ENCODE results near the gene CACNA1C.
A peak's percentile ranks its signal among the peaks of the same experiment; 100 is the strongest.

DNA sequence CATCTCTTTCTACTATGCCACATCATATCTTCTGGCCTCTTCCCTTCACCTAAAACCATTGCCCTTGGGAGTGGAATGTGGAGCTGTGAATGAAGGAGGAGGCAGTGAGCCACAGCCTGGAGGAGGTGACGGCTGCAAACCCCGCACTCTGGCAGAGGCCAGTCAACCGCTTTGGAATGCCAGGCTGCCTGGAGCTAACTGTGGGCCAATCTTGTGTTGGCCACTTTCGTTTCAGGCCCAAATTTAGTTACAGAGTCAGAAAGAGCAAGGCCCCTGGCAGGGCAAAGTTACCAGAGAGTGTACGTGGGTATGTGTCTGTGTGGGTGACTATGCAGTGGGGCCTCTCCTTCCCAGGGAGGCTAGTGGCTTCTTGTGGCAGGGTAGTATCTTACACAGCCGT is 40.1 kb downstream of the CACNA1C start:
- TF ChIP-seq, protein P1, sequence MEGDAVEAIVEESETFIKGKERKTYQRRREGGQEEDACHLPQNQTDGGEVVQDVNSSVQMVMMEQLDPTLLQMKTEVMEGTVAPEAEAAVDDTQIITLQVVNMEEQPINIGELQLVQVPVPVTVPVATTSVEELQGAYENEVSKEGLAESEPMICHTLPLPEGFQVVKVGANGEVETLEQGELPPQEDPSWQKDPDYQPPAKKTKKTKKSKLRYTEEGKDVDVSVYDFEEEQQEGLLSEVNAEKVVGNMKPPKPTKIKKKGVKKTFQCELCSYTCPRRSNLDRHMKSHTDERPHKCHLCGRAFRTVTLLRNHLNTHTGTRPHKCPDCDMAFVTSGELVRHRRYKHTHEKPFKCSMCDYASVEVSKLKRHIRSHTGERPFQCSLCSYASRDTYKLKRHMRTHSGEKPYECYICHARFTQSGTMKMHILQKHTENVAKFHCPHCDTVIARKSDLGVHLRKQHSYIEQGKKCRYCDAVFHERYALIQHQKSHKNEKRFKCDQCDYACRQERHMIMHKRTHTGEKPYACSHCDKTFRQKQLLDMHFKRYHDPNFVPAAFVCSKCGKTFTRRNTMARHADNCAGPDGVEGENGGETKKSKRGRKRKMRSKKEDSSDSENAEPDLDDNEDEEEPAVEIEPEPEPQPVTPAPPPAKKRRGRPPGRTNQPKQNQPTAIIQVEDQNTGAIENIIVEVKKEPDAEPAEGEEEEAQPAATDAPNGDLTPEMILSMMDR (IDR thresholded peaks at IDR 0.05), result no peak
- TF ChIP-seq EP300 (IDR thresholded peaks at IDR 0.05) (no peak), POLR2A (IDR thresholded peaks at IDR 0.05; ENCODE audit: low read depth) (no peak), POLR2AphosphoS5 (IDR thresholded peaks at IDR 0.05) (peak in 1 of 2 donors; percentile 39)
